ENCODE results near the gene CNOT6L. TPM values are rescaled to one million over a fixed set of nuclear protein-coding genes. Genes with fewer than 3 reads are reported as not detected.

Gene CNOT6L
- total and polyA plus RNA-seq, 2 of the 13 experiments (the other 11 are each of a cell fraction or from before 2014, with no cell fraction given) = 7.9 to 13.5 TPM

- ATAC-seq = no peak
- CTCF ChIA-PET (ENCODE audit: low intra/inter-chr PET ratio, low total read pairs) = no interaction called here
- Histone ChIP-seq H3K27me3 (ENCODE audit: control insufficient read depth in 1 of 2, insufficient read depth in 2 of 2, low read length in 2 of 2) (no peaks in the 10 kb centered on the region), H3K4me1 (ENCODE audit: insufficient read depth, low read length) (no peaks in the 10 kb centered on the region), H2AFZ (ENCODE audit: low read length) (no peak overlapping the region), H3K36me3 (replicated peaks in 1 of 2; ENCODE audit: control insufficient read depth in 1 of 2, insufficient read depth in 2 of 2, low read length in 2 of 2) (peaks cover 0 to 21% of the 10 kb centered on the region in 2 experiments; a peak in 3 of 5 replicates), H3K27ac (ENCODE audit: extremely low read length, insufficient read depth, low read length) (no peak overlapping the region), H3K9me3 (ENCODE audit: low read length) (peaks cover 22% of the 10 kb centered on the region), H3K79me2 (ENCODE audit: insufficient read depth, low read length) (peaks cover 2% of the 10 kb centered on the region), H4K20me1 (ENCODE audit: insufficient read depth, low read length) (no peaks in the 10 kb centered on the region), H3K4me2 (ENCODE audit: low read depth, low read length) (no peak overlapping the region), H3K9ac (ENCODE audit: insufficient read depth, low read depth, low read length) (no peak overlapping the region), H3K4me3 (replicated peaks in 1 of 3; ENCODE audit: insufficient read depth in 1 of 3, low read depth in 2 of 3, low read length in 3 of 3) (no peak overlapping the region)
- POLR2A ChIA-PET = interaction anchor here (0.7 kb wide), 1 partner anchor 342 kb away, joined by 3 read pairs; no protein-coding TSS in a partner anchor
- no TSS peak for BruUV-seq (replicated peaks)
- in situ Hi-C loops (cut with HindIII; ENCODE audit: extremely low pct_ligation_motif_present, low pct_unique_long_range_greater_than_20kb) = no loop called here
- FAIRE-seq = no peak
- 95% methylated on average over 1 of the region's 1 CpG for WGBS (ENCODE audit: low lambda C conversion rate)
- DNase-seq (ENCODE audit: low spot score) = no peak
- no peak for TF ChIP-seq SRF (IDR thresholded peaks at IDR 0.05; ENCODE audit: low read depth, low read length)
- no peak for TF ChIP-seq ELF3 (CRISPR knock-in tag; IDR thresholded peaks at IDR 0.05)
- TF ChIP-seq ZNF800 (CRISPR knock-in tag; IDR thresholded peaks at IDR 0.05) = no peak
- no peak for TF ChIP-seq GATAD1 (CRISPR knock-in tag; IDR thresholded peaks at IDR 0.05)
- TF ChIP-seq DRAP1 (CRISPR knock-in tag; IDR thresholded peaks at IDR 0.05) = no peak
- TF ChIP-seq ZNF609 (CRISPR knock-in tag; IDR thresholded peaks at IDR 0.05; ENCODE audit: borderline replicate concordance) = no peak
- no peak for TF ChIP-seq NCOA1 (CRISPR knock-in tag; IDR thresholded peaks at IDR 0.05)
- TF ChIP-seq ZFP41 (CRISPR knock-in tag; IDR thresholded peaks at IDR 0.05; ENCODE audit: borderline replicate concordance) = no peak
- TF ChIP-seq ZNF280B (CRISPR knock-in tag; IDR thresholded peaks at IDR 0.05; ENCODE audit: borderline replicate concordance) = no peak
- no peak for TF ChIP-seq GABPB1 (CRISPR knock-in tag; IDR thresholded peaks at IDR 0.05)
- intact Hi-C loops (cut with micrococcal nuclease; ENCODE audit: unreplicated experiment) = no loop called here
These were observed 60.4 kb downstream of the CNOT6L start for GRCh38 chr4:77758804-77759203.
